ENCODE data around the gene SERPING1.

SERPING1 gene

DNA sequence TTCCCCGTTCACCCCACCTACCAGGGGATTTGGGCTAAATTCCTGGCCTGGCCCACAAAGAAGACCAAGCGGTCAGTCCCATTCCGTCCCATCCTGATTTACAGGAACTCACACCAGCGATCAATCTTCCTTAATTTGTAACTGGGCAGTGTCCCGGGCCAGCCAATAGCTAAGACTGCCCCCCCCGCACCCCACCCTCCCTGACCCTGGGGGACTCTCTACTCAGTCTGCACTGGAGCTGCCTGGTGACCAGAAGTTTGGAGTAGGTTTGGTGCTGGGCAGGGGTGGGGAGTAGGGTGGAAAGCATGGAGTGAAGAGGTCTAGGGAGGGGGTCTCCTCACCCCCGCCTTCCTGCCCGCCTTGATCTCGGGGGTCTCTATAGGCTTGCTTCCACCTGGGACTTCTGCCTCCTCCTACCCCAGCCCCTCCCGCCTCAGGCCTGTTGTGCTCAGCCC is at the start of gene SERPING1:
SERPING1 (plus strand) TSS at position 225 of the 455 bp plus-strand sequence. CDS start 586 bp downstream, outside the sequence.
- peak within 1 kb of the TSS; percentile 61 to 66 for H3K4me3 ChIP-seq (replicated peaks in 1 of 2; ENCODE audit: low read depth in 2 of 2, low read length in 2 of 2)
- TF ChIP-seq, protein P1, sequence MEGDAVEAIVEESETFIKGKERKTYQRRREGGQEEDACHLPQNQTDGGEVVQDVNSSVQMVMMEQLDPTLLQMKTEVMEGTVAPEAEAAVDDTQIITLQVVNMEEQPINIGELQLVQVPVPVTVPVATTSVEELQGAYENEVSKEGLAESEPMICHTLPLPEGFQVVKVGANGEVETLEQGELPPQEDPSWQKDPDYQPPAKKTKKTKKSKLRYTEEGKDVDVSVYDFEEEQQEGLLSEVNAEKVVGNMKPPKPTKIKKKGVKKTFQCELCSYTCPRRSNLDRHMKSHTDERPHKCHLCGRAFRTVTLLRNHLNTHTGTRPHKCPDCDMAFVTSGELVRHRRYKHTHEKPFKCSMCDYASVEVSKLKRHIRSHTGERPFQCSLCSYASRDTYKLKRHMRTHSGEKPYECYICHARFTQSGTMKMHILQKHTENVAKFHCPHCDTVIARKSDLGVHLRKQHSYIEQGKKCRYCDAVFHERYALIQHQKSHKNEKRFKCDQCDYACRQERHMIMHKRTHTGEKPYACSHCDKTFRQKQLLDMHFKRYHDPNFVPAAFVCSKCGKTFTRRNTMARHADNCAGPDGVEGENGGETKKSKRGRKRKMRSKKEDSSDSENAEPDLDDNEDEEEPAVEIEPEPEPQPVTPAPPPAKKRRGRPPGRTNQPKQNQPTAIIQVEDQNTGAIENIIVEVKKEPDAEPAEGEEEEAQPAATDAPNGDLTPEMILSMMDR (IDR thresholded peaks at IDR 0.05; ENCODE audit: low read depth, low read length), result no peak
- DNase-seq (ENCODE audit: low read depth in 2 of 2), result peak; percentile 44 to 79

DNA sequence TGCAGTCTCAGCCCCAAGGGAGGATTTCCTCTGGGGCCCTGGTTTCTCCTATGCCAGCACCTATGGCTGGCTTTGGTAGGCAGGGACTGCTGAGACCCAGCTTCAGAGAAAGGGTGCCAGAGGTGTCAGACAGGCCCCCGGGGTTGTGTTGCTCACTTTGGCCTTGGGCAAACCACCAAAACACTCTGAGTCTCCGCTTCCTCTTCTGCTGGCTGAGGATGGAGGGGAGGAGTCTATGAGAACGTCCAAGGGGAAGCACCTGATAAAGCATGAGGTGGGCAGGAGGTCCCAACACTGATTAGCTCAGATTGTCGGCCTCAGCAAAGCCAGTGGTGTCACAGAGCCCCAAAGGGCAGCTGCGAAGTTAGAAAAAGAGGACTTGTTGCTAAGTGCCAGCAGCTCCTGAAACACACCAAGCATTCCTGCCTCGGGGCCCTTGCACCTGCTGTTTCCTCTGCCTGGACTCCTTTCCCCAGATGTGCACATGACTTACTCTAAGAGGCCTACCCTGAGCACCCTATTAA is 49.6 kb upstream of the SERPING1 start:
- H3K4me3 ChIP-seq (replicated peaks in 1 of 2; ENCODE audit: low read depth in 2 of 2, low read length in 2 of 2), result no peak overlapping the region
- DNase-seq (ENCODE audit: low read depth in 2 of 2), result no peak
- TF ChIP-seq, protein P1 (IDR thresholded peaks at IDR 0.05; ENCODE audit: low read depth, low read length), result no peak

DNA sequence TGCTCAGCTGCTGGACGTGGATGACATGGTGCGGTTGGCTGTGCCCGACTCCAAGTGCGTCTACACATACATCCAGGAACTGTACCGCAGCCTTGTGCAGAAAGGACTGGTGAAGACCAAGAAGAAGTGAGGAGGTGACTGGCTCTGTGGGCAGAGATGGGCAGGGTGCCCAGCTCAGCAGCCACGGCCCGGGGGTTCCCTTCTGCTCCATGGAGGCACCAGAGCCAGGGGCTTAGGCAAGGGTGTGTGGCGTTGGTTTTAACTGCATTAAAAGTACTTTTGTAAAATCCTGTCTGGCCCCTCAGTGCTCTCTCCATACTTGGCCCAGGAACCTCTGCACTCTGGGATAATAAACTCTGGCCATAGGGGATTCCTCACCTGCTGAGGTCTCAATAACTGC is 47.5 kb upstream of the SERPING1 start:
- TF ChIP-seq, protein P1 (IDR thresholded peaks at IDR 0.05; ENCODE audit: low read depth, low read length), result no peak
- no peak for DNase-seq (ENCODE audit: low read depth in 2 of 2)
- no peak overlapping the region for H3K4me3 ChIP-seq (replicated peaks in 1 of 2; ENCODE audit: low read depth in 2 of 2, low read length in 2 of 2)

DNA sequence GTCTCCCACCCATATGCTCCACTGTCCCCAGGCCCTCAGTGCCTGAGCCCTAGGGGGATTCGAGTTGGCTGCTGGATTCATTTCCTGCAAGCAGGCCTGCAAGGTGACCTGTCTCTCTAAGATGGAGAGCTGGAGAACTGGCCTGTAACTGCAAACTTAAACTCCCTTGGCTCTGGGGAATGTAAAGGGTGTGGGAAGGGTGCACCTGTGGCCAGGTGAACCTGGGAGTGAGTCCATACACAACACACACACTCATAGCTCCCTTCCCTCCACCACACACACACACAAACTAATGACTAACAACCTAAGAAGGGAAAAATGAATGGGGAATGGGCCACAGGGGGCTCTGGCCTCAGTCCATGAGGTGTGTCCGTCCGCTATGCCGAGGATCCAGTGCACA is 45.5 kb upstream of the SERPING1 start:
- no peak for DNase-seq (ENCODE audit: low read depth in 2 of 2)
- TF ChIP-seq, protein P1 (IDR thresholded peaks at IDR 0.05; ENCODE audit: low read depth, low read length), result no peak

DNA sequence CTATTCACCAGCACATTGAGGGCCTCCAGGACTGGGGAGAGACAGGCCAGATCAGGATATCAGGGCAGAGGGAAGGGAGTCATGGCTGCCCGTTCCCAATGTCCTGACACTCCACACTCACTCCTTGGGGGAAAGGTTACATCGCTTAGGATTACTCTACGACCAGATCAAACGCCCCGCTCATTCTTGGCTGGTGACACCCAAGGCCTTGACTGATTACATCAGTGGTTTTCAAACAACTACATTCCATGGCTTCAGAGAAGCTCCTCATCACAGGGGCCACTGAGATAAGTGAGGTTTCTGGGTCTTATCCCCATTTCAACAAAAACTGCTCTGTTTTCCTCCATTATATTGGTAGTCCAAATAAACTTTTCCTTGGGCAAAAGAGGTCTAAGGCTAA is 45.0 kb upstream of the SERPING1 start:
- TF ChIP-seq, protein P1 (IDR thresholded peaks at IDR 0.05; ENCODE audit: low read depth, low read length), result no peak
- DNase-seq (ENCODE audit: low read depth in 2 of 2), result no peak
- no peak overlapping the region for H3K4me3 ChIP-seq (replicated peaks in 1 of 2; ENCODE audit: low read depth in 2 of 2, low read length in 2 of 2)

More for the DNA sequence above, 45.5 kb upstream of the SERPING1 start:
- H3K4me3 ChIP-seq (replicated peaks in 1 of 2; ENCODE audit: low read depth in 2 of 2, low read length in 2 of 2), result no peak overlapping the region

DNA sequence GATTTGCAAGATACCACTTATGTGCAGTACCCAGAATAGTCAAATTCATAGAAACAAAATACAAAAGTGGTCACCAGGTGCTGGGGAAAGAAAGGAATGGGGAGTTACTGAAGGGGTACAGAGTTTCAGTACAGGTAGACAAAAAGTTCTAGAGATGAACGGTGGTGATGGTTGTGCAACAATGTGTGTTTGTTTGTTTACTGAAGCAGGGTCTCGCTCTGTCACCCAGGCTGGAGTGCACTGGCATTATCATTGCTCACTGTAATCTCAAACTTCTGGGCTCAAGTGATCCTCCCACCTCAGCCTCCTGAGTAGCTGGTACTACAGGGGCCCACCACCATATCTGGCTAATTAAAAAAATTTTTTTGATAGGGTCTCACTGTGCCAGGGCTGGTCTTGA is 42.1 kb upstream of the SERPING1 start:
- DNase-seq (ENCODE audit: low read depth in 2 of 2), result no peak
- TF ChIP-seq, protein P1 (IDR thresholded peaks at IDR 0.05; ENCODE audit: low read depth, low read length), result no peak
- no peak overlapping the region for H3K4me3 ChIP-seq (replicated peaks in 1 of 2; ENCODE audit: low read depth in 2 of 2, low read length in 2 of 2)

DNA sequence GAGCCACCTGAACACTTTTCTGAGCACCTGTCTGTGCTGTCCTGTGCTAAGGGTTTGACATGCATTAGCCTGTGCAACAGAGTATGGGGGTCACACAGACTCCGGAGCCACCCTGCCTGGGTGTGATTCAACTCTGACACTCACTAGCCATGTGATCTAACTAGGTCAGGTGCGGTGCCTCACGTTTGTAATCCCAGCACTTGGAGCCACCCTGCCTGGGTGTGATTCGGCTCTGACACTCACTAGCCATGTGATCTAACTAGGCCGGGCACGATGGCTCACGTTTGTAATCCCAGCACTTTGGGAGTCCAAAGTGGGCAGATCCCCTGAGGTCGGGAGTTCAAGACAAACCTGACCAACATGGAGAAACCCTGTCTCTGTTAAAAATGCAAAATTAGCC is 41.4 kb upstream of the SERPING1 start:
- DNase-seq (ENCODE audit: low read depth in 2 of 2), result no peak
- TF ChIP-seq, protein P1 (IDR thresholded peaks at IDR 0.05; ENCODE audit: low read depth, low read length), result no peak
- H3K4me3 ChIP-seq (replicated peaks in 1 of 2; ENCODE audit: low read depth in 2 of 2, low read length in 2 of 2), result no peak overlapping the region
